ENCODE measurements around the gene PYCR2.
"Not testable (repeated sequence)": the region's sequence is repeated elsewhere in the genome, so short reads cannot be mapped to it uniquely, and the experiment has no call there.

Gene PYCR2

DNA sequence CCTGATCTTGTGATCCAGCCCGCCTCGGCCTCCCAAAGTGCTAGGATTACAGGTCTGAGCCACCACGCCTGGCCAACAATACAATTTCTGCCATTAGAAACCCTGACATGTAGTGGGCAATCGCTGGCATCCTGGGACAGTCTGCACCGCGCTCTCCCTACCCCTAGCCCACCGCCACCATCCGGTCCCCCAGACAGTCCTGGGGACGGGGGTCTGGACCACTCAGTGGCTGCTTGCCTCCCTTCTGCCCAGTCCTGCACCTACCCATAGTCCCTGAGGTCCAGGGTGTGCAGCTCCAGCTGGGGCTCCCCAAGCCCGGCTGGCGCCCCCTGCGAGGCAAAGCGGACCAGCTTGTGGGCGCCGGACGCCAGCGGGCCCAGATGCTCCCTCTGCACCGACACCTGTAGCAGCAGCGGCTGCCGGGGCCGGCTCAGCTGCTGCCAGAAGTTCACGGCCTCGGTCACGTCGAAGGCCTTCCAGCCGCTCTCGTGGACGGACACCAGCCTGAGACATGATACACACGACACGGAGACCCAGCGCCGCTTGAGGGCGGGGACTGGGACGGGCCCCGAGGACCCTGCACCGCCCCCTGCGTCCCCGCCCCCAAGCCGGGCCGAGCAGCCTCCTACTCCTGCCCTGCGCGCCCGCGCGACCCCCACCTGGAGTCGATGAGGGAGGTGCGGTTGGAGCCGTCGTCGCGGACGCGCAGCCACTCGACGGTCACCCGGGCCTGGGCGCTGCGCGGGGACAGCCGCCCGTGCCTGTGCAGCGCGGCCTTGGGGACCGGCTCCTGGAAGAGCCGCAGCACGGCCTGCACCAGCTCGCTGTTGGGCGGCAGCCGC, 15.3 kb upstream of the PYCR2 start:
- ATAC-seq (ENCODE audit: low read depth); H3K36me3 Mint-ChIP-seq; H3K27ac Mint-ChIP-seq; H3K9me3 Mint-ChIP-seq; H3K27me3 Mint-ChIP-seq; H3K4me1 Mint-ChIP-seq; H3K4me3 Mint-ChIP-seq; DNase-seq (ENCODE audit: low spot score in 2 of 2): not testable (repeated sequence)

DNA sequence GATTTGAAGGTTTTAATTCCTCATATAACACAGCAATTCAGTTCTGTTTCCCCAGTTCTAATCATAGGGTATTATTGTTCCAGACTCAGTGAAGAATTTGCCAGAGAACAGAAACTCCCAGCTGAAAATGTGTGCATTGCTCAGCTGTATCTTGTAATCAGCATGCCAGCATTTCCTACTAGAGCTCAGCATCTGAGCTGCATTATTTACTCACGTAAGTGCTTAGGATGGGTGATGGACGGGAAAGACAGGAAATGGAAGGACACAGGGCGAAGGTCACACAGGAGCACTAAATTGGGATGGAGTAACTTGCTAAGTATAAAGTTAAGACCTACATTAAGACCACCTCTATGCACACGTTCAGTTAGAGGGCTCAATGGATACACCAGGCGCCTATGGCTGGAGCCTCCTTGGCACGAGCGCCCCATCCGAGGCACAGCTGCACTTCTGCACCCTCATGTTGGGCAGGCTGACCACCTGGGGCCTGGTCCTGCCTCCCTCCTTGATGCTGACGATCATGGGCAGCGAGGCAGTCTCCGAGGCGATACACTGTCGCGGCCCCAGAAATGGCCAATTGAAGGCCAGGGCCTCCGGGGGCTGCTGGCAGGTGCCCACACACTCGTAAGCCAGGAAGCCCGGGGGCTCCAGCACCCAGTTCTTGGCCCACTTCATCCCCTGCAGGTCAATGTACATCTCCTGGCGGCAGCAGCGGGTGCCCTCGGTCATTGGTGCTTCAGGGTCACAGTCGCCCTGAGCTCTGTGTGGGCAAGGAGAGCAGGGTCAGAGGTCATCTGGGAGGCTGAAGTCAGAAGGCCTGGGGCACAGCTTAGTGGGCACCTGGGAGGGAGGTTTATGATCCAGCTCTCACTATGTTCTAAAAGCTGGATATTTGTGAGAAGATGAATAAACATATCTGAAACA, 13.3 kb upstream of the PYCR2 start:
- H3K36me3 Mint-ChIP-seq: no peaks in the 10 kb centered on the region
- no peaks in the 10 kb centered on the region for H3K27me3 Mint-ChIP-seq
- no peak overlapping the region for H3K27ac Mint-ChIP-seq
- no peaks in the 10 kb centered on the region for H3K4me1 Mint-ChIP-seq
- no peak overlapping the region for H3K4me3 Mint-ChIP-seq
- ATAC-seq (ENCODE audit: low read depth) (no peak), DNase-seq (ENCODE audit: low spot score in 2 of 2) (no peak)
- H3K9me3 Mint-ChIP-seq: no peaks in the 10 kb centered on the region

DNA sequence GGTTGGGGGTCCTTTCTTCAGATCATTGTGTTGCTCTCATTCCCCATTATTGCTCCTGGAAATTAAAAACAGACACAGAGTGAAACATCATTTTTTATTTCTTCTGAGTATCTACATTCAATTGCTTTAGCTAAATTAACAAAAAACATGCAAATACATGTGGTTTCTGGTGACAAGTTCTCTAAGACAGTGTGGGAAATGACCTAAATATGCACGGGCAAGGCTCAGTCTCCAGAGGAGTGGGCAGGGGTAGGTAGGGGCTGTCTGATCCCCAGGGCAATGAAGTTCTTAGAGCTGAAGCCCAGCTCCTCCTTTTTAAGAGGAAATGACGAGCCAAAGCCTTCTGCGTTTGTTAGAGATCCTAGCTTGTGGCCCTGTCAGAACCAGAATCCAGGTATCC, 12.5 kb upstream of the PYCR2 start:
- H3K36me3 Mint-ChIP-seq: no peaks in the 10 kb centered on the region

DNA sequence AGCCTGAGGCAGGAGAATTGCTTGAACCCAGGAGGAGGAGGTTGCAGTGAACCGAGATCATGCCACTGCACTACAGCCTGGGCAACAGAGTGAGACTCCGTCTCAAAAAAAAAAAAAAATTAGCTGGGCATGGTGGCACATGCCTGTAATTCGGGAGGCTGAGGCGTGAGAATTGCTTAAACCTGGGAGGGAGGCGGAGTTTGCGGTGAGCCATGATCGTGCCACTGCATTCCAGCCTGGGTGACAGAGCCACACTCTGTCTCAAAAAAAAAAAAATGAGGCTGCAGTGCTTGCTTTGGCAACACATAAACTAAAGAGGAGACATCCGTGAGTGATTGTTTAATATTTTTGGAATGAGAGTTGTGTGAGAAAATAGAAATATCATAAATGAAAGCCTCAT, 12.0 kb upstream of the PYCR2 start:
- not testable (repeated sequence) for H3K9me3 Mint-ChIP-seq; H3K4me1 Mint-ChIP-seq; H3K27ac Mint-ChIP-seq; H3K27me3 Mint-ChIP-seq; H3K36me3 Mint-ChIP-seq; DNase-seq (ENCODE audit: low spot score in 2 of 2); H3K4me3 Mint-ChIP-seq; ATAC-seq (ENCODE audit: low read depth)

More for the DNA sequence above, 12.5 kb upstream of the PYCR2 start:
- no peak overlapping the region for H3K4me3 Mint-ChIP-seq
- no peak for DNase-seq (ENCODE audit: low spot score in 2 of 2)
- H3K4me1 Mint-ChIP-seq: no peaks in the 10 kb centered on the region
- no peak for ATAC-seq (ENCODE audit: low read depth)
- no peak overlapping the region for H3K27ac Mint-ChIP-seq
- H3K9me3 Mint-ChIP-seq: no peaks in the 10 kb centered on the region
- H3K27me3 Mint-ChIP-seq: no peaks in the 10 kb centered on the region

DNA sequence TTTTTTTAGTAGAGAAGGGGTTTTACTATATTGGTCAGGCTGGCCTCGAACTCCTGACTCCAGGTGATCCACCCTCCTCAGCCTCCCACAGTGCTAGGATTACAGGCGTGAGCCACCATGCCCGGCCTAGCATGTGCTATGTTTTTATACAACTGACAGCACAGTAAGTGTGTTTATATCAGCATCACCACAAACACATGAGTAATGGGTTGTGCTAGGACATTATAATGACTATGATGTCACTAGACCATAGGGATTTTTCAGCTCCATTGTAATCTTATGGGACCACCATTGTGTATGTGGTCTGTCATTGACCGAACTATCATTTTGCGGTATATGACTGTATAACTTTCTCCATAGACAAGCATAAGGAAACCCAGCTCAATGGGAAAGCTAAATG, 10.7 kb upstream of the PYCR2 start:
- ATAC-seq (ENCODE audit: low read depth): no peak
- no peaks in the 10 kb centered on the region for H3K27me3 Mint-ChIP-seq
- no peak overlapping the region for H3K27ac Mint-ChIP-seq
- H3K4me1 Mint-ChIP-seq: no peaks in the 10 kb centered on the region
- H3K36me3 Mint-ChIP-seq: no peaks in the 10 kb centered on the region
- DNase-seq (ENCODE audit: low spot score in 2 of 2): no peak
- H3K9me3 Mint-ChIP-seq: no peaks in the 10 kb centered on the region
- H3K4me3 Mint-ChIP-seq: no peak overlapping the region

DNA sequence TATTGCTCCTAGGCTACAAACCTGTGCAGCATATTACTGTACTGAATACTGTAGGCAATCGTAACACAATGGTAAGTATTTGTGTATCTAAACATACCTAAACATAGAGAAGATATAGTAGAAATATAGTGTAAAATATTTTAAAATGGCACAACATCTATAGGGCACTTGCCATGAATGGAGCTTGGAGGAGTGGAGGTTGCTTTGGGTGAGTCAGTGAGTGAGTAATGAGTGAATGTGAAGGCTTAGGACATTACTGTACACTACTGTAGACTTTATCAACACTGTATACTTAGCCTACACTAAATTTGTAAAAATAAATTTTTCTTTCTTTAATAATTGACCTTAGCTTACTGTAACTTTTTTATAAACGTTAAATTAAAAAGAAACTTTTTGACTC, 9.0 kb upstream of the PYCR2 start:
- ATAC-seq (ENCODE audit: low read depth) (no peak), DNase-seq (ENCODE audit: low spot score in 2 of 2) (no peak)
- H3K4me3 Mint-ChIP-seq: no peak overlapping the region
- no peak overlapping the region for H3K27ac Mint-ChIP-seq
- H3K27me3 Mint-ChIP-seq: no peaks in the 10 kb centered on the region
- H3K36me3 Mint-ChIP-seq: no peaks in the 10 kb centered on the region
- no peaks in the 10 kb centered on the region for H3K4me1 Mint-ChIP-seq
- no peaks in the 10 kb centered on the region for H3K9me3 Mint-ChIP-seq

DNA sequence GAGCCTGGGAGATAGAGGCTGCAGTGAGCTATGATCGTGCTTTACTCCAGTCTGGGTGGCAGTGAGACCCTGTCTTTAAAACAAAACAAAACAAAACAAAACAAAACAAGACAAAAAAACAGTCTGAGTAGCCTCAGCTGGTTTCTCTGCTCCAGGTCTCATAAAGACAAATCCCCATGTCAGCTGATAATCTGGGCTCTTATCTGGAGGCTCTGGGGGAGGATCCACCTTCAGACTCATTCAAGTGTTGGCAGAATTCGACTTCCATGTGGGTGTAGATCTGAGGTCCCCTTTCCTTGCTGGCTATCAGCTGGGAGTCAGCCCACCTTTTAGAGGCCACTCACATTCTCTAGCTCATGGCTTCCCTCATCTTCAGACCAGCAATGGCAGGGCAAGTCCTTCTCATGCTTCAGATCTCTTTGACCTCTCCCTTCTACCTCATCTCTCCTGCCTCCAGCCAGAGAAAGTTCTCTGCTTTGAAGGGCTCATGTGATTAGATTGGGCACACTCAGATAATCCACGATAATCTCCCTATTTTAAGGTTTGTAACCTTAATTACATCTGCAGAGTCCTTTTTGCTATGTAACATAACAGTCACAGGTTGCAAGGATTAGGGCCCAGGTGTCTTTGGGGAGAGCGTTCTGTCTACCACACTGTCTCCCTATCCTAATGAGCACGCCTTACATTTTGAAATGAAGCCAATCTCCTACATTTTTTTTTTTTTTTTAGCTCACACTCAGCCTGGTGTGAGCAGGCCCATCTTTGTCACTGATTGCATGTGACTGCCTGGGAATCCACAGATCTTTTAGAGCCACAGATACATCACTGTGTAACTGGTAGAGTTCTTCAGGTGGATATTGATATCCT, 7.5 kb upstream of the PYCR2 start:
- H3K4me1 Mint-ChIP-seq: no peaks in the 10 kb centered on the region
- H3K4me3 Mint-ChIP-seq: no peak overlapping the region
- H3K9me3 Mint-ChIP-seq: no peaks in the 10 kb centered on the region
- ATAC-seq (ENCODE audit: low read depth) (no peak), DNase-seq (ENCODE audit: low spot score in 2 of 2) (no peak)
- H3K27me3 Mint-ChIP-seq: no peaks in the 10 kb centered on the region
- no peaks in the 10 kb centered on the region for H3K36me3 Mint-ChIP-seq
- H3K27ac Mint-ChIP-seq: no peak overlapping the region

DNA sequence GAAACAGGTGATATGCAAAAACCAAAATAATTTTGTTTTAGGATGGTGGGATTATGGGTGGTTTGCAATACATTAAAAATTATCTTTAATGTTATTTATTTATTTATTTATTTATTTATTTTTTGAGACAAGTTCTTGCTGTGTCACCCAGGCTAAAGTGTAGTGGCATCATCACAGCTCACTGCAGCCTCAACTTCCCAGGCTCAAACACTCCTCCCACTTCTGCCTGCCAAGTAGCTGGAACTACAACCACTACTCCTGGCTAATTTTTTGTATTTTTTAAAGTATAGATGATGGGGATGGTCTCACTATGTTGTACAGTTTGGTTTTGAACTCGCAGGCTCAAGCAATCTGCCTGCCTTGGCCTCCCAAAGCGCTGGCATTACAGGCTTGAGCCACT, 6.5 kb upstream of the PYCR2 start:
- Mint-ChIP-seq H3K9me3 (no peaks in the 10 kb centered on the region), H3K4me3 (no peak overlapping the region)

DNA sequence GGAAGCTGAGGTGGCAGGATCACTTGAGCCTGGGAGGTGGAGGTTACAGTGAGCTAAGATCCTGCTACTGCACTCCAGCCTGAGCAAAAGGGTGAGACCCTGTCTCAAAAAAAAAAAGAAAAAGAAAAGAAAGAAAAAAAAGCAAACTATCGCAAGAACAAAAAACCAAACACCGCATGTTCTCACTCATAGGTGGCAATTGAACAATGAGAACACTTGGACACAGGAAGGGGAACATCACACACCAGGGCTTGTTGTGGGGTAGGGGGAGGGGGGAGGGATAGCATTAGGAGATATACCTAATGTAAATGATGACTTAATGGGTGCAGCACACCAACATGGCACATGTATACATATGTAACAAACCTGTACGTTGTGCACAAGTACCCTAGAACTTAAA, 5.4 kb upstream of the PYCR2 start:
- H3K27ac Mint-ChIP-seq; H3K9me3 Mint-ChIP-seq; H3K4me1 Mint-ChIP-seq; H3K27me3 Mint-ChIP-seq; DNase-seq (ENCODE audit: low spot score in 2 of 2); ATAC-seq (ENCODE audit: low read depth); H3K36me3 Mint-ChIP-seq; H3K4me3 Mint-ChIP-seq: not testable (repeated sequence)

More for the DNA sequence above, 6.5 kb upstream of the PYCR2 start:
- H3K27ac Mint-ChIP-seq: no peak overlapping the region
- H3K27me3 Mint-ChIP-seq: no peaks in the 10 kb centered on the region
- ATAC-seq (ENCODE audit: low read depth): no peak
- H3K4me1 Mint-ChIP-seq: no peaks in the 10 kb centered on the region
- no peak for DNase-seq (ENCODE audit: low spot score in 2 of 2)
- no peaks in the 10 kb centered on the region for H3K36me3 Mint-ChIP-seq

DNA sequence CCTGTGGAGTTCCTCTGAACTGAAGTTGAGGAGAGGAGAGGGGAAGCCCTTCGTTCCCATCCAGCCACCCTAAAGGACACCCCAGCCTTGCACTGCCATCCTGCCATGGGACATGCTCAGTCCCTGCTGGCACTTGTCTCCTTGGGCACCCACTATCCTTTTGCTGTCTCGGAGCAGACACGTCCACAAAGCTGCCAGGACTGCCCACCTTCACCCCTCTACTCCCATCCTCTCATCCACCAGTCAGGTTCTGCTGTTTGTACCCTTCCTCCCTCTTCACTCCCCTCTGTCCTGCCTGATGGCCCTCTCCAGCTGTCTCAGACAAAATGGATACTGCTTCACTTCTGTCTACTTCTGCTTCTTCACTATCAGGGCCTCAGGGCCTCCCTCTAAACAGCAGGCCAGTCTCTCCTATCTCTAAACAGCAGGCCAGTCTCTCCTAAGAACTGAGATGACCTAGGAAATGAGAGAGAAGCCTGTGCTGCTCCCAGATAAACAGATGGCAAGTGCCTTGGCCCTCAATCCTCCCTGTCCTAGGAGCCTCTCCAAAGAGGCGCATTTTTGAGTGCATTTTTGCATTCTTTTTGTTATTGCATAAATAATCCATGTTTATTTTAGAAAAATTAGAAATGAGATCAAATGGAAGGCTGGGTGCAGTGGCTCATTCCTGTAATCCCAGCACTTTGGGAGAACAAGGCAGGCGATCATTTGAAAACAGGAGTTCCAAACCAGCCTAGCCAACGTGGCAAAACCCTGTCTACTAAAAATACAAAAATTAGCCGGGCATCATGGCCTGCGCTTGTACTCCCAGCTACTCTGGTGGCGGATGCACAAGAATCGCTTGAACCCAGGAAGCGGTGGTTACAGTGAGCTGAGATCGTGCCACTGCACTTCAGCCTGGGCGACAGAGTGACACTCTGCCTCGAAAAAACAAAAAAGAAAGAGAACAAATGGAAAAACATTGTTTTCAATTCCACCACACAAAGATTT, 4.4 kb upstream of the PYCR2 start:
- H3K4me3 Mint-ChIP-seq: no peak overlapping the region
- no peak overlapping the region for H3K27ac Mint-ChIP-seq
- DNase-seq (ENCODE audit: low spot score in 2 of 2) (no peak), ATAC-seq (ENCODE audit: low read depth) (no peak)
- H3K9me3 Mint-ChIP-seq: no peaks in the 10 kb centered on the region
- no peaks in the 10 kb centered on the region for H3K4me1 Mint-ChIP-seq
- H3K27me3 Mint-ChIP-seq: no peaks in the 10 kb centered on the region
- H3K36me3 Mint-ChIP-seq: no peaks in the 10 kb centered on the region

DNA sequence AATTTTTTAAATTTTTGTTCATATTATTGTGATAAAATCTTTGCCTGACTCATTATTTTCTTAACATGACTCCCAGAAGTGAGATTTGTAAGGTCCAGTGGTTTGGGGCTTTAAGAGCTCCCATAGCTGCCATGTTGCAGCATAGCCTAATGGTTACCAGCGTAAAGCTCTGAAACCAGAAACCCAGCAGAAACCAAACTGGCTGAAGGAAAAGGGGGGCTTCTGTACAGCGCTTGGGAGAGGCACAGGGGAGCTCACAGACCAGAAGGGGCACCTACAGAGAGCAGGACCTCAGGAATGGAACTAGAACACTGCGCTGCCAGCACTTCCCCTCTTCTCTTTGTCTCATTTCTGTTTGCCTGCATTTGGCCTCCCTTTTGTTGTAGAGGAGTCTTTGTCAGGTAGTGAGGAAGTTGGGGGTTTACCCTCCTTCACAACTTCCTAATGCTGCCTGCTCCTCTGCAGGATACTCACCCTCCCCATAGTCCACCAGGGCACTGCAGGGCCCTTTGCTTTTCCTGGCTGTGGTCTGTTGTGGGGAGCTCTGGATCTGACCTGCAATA, 2.6 kb upstream of the PYCR2 start:
- Mint-ChIP-seq H3K4me1 (peaks cover 5% of the 10 kb centered on the region), H3K4me3 (no peak overlapping the region), H3K27ac (peak overlapping the region; percentile 36), H3K36me3 (no peaks in the 10 kb centered on the region), H3K9me3 (no peaks in the 10 kb centered on the region), H3K27me3 (no peaks in the 10 kb centered on the region)
- ATAC-seq (ENCODE audit: low read depth): no peak
- DNase-seq (ENCODE audit: low spot score in 2 of 2): no peak

DNA sequence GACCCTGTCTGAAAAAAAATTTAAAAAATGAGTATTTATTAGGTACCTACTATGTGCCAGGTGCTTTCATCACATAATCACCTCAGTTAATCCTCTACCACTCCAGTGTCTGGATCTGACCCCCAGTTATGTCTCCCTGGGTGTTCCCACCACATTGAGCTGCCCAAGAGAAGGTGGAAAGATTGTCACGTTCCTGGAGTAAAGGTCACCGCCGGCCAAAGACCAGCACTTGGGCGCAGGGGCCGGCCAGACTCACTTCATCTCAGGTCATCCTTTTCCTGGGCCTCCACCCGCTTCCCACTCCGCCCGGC, 714 bp downstream of the PYCR2 start:
- Mint-ChIP-seq H3K9me3 (no peaks in the 10 kb centered on the region), H3K27ac (peak overlapping the region; percentile 95), H3K4me3 (peak overlapping the region; percentile 97), H3K27me3 (no peaks in the 10 kb centered on the region), H3K36me3 (peaks cover 12% of the 10 kb centered on the region), H3K4me1 (peaks cover 5% of the 10 kb centered on the region)
- ATAC-seq (ENCODE audit: low read depth) (no peak), DNase-seq (ENCODE audit: low spot score in 2 of 2) (no peak)
